ENCODE data around the gene RHOH. TPM values are rescaled to one million over a fixed set of nuclear protein-coding genes. Genes with fewer than 3 reads are reported as not detected.

RHOH gene
- total and polyA plus RNA-seq, 9 donors, result 0.31 to 3.2 (median 0.98) TPM

GRCh38 chr4:40178672-40179071, 18.2 kb upstream of the RHOH start:
- no peak overlapping the region for H3K4me3 ChIP-seq
- H3K9me3 ChIP-seq, result no peaks in the 10 kb centered on the region
- WGBS, 3 donors, result 12 to 41% (median 18%) methylated on average over 5 of the region's 5 CpGs
- intact Hi-C loops (cut with DNase I), result no loop called here
- no peaks in the 10 kb centered on the region for H3K4me1 ChIP-seq (ENCODE audit: insufficient read depth)
- H3K36me3 ChIP-seq, result no peaks in the 10 kb centered on the region
- DNase-seq, result no peak
- no peak overlapping the region for H3K27ac ChIP-seq
- H3K27me3 ChIP-seq, result no peaks in the 10 kb centered on the region
- TF ChIP-seq POLR2A (IDR thresholded peaks at IDR 0.05) (no peak), CTCF (IDR thresholded peaks at IDR 0.05) (no peak), EP300 (IDR thresholded peaks at IDR 0.05) (no peak)

GRCh38 chr4:40179360-40179759, 17.5 kb upstream of the RHOH start:
- 91 to 96% (median 93%) methylated on average over 1 of the region's 1 CpG for WGBS, 3 donors
- no peaks in the 10 kb centered on the region for H3K9me3 ChIP-seq
- DNase-seq, result no peak
- no peak overlapping the region for H3K4me3 ChIP-seq
- no peaks in the 10 kb centered on the region for H3K36me3 ChIP-seq
- TF ChIP-seq POLR2A (IDR thresholded peaks at IDR 0.05), result no peak
- TF ChIP-seq EP300 (IDR thresholded peaks at IDR 0.05), result no peak
- TF ChIP-seq CTCF (IDR thresholded peaks at IDR 0.05), result no peak
- H3K4me1 ChIP-seq (ENCODE audit: insufficient read depth), result no peaks in the 10 kb centered on the region
- no peak overlapping the region for H3K27ac ChIP-seq
- intact Hi-C loops (cut with DNase I), result no loop called here
- no peaks in the 10 kb centered on the region for H3K27me3 ChIP-seq

- DNase-seq, result no peak
- Histone ChIP-seq H3K9me3 (no peaks in the 10 kb centered on the region), H3K4me1 (ENCODE audit: insufficient read depth) (no peaks in the 10 kb centered on the region), H3K27me3 (no peaks in the 10 kb centered on the region), H3K27ac (no peak overlapping the region), H3K4me3 (no peak overlapping the region), H3K36me3 (no peaks in the 10 kb centered on the region)
- no peak for TF ChIP-seq CTCF (IDR thresholded peaks at IDR 0.05)
- TF ChIP-seq POLR2A (IDR thresholded peaks at IDR 0.05), result no peak
- TF ChIP-seq EP300 (IDR thresholded peaks at IDR 0.05), result no peak
- intact Hi-C loops (cut with DNase I), result no loop called here
- 54 to 64% (median 54%) methylated on average over 1 of the region's 1 CpG for WGBS, 3 donors
Measured at GRCh38 chr4:40180356-40180755, 16.5 kb upstream of the RHOH start.

GRCh38 chr4:40182001-40182400, 14.8 kb upstream of the RHOH start:
- no peak for DNase-seq
- TF ChIP-seq CTCF (IDR thresholded peaks at IDR 0.05) (no peak), EP300 (IDR thresholded peaks at IDR 0.05) (no peak)
- no peak overlapping the region for H3K27ac ChIP-seq
- intact Hi-C loops (cut with DNase I), result no loop called here
- H3K27me3 ChIP-seq, result no peaks in the 10 kb centered on the region
- no peak overlapping the region for H3K4me3 ChIP-seq
- no peaks in the 10 kb centered on the region for H3K4me1 ChIP-seq (ENCODE audit: insufficient read depth)
- 74 to 84% (median 79%) methylated on average over 4 of the region's 4 CpGs for WGBS, 3 donors
- H3K36me3 ChIP-seq, result no peaks in the 10 kb centered on the region
- no peaks in the 10 kb centered on the region for H3K9me3 ChIP-seq

- H3K4me1 ChIP-seq (ENCODE audit: insufficient read depth), result no peaks in the 10 kb centered on the region
- no peak overlapping the region for H3K4me3 ChIP-seq
- intact Hi-C loops (cut with DNase I), result no loop called here
- H3K36me3 ChIP-seq, result no peaks in the 10 kb centered on the region
- no peaks in the 10 kb centered on the region for H3K27me3 ChIP-seq
- no peak for DNase-seq
- TF ChIP-seq POLR2A (IDR thresholded peaks at IDR 0.05), result no peak
- no peak for TF ChIP-seq CTCF (IDR thresholded peaks at IDR 0.05)
- TF ChIP-seq EP300 (IDR thresholded peaks at IDR 0.05), result no peak
- 93 to 95% (median 93%) methylated on average over 3 of the region's 3 CpGs for WGBS, 3 donors
- no peaks in the 10 kb centered on the region for H3K9me3 ChIP-seq
- no peak overlapping the region for H3K27ac ChIP-seq
Measured at GRCh38 chr4:40182954-40183353, 13.9 kb upstream of the RHOH start.

All from ovary (tissue), 9 donors.